GM12878 (cell line): Measurements from ENCODE around the gene RAD51B. TPM values are rescaled to one million over a fixed set of nuclear protein-coding genes. Genes with fewer than 3 reads are reported as not detected.

Experiments used
- ATAC-seq: fragments of 200-7000 bp; cut with Tn5 transposase; 3 replicates; pipeline ENCODE4 v1.9.1; 2020; ENCODE audit warnings: mild to moderate bottlenecking, moderate library complexity
- BruUV-seq: library from RNA; stranded (reverse); fragments of 400-500 nt; replicated peaks from 2 replicates; lab custom pipeline; 2021; lab: Mats Ljungman, UMichigan
- CTCF ChIA-PET: fragments of 300-600 bp; sonication (Branson Sonifier 250); formaldehyde crosslinking; extraction: SDS; loops from one replicate; lab custom pipeline; 2021; ENCODE audit warnings: inconsistent platforms; lab: Yijun Ruan, JAX
- POLR2A ChIA-PET: fragments of 350-600 bp; formaldehyde crosslinking; extraction: SDS; loops from one replicate; lab custom pipeline; 2021; ENCODE audit warnings: inconsistent platforms; lab: Charles Lee
- RAD21 ChIA-PET: fragments of 300-600 bp; sonication (Branson Sonifier 250); formaldehyde crosslinking; loops from one replicate; lab custom pipeline; 2023; ENCODE audit warnings: antibody characterized with exemption; ENCODE audit not compliant: unreplicated experiment; lab: Charles Lee
- SMC1A ChIA-PET: fragments of 300-600 bp; sonication (Branson Sonifier 250); formaldehyde crosslinking; loops from one replicate; lab custom pipeline; 2023; ENCODE audit not compliant: unreplicated experiment, uncharacterized antibody; lab: Charles Lee
- DNase-seq: peaks from one replicate; pipeline ENCODE4 v3.0.0-alpha.2; 2011; ENCODE audit warnings: low read depth, low spot score
- FAIRE-seq: peaks from 3 replicates; lab custom pipeline; 2011; peaks lifted over from hg19 to GRCh38; lab: Jason Lieb, UNC
- H2AFZ ChIP-seq: 2 replicates; pipeline ENCODE4 v1.6.0; 2011; ENCODE audit warnings: low read depth, low read length, control low read depth; ENCODE audit not compliant: control insufficient read depth
- H3K27ac ChIP-seq: 2 replicates; pipeline ENCODE4 v1.5.1; 2011; ENCODE audit warnings: control low read depth; ENCODE audit not compliant: control insufficient read depth, insufficient read depth
- H3K27me3 ChIP-seq, 2 experiments: replicated peaks in 1 of 2; 2 replicates each; pipeline versions ENCODE4 v1.6.0 to v1.6.1; 2011; ENCODE audit warnings: low read length in 1 of 2; ENCODE audit not compliant: control insufficient read depth in 2 of 2, insufficient read depth in 2 of 2
- H3K36me3 ChIP-seq, 2 experiments: 2 replicates each; pipeline ENCODE4 v1.5.1; 2011; ENCODE audit warnings: low read length in 1 of 2; ENCODE audit not compliant: control insufficient read depth in 2 of 2, insufficient read depth in 2 of 2
- H3K4me1 ChIP-seq: 2 replicates; pipeline ENCODE4 v1.6.1; 2011; ENCODE audit warnings: mild to moderate bottlenecking, low read length, moderate library complexity, mixed read lengths; ENCODE audit not compliant: control insufficient read depth, insufficient read depth
- H3K4me2 ChIP-seq: 2 replicates; pipeline ENCODE4 v1.6.0; 2011; ENCODE audit warnings: control low read depth; ENCODE audit not compliant: control insufficient read depth, insufficient read depth
- H3K4me3 ChIP-seq: fragments of 200-600 bp; sonication (generic); 2 replicates; pipeline ENCODE4 v1.5.1; 2016
- H3K79me2 ChIP-seq: 2 replicates; pipeline ENCODE4 v1.6.0; 2011; ENCODE audit warnings: low read length; ENCODE audit not compliant: control insufficient read depth, insufficient read depth
- H3K9ac ChIP-seq: 2 replicates; pipeline ENCODE4 v1.8.0; 2011; ENCODE audit warnings: low read length, control low read depth, mixed read lengths; ENCODE audit not compliant: control insufficient read depth, insufficient read depth
- H3K9me3 ChIP-seq: replicated peaks from 3 replicates; pipeline ENCODE4 v1.5.1; 2011; ENCODE audit warnings: mild to moderate bottlenecking, low read length; ENCODE audit not compliant: control insufficient read depth, insufficient read depth
- H4K20me1 ChIP-seq: 2 replicates; pipeline ENCODE4 v1.6.0; 2011; ENCODE audit not compliant: control insufficient read depth, insufficient read depth
- ETV6 ChIP-seq, 2 experiments: fragments of 450-650 bp in 1 of 2; IDR thresholded peaks in 1 of 2; conservative IDR thresholded peaks in 1 of 2; 2 replicates each; pipeline ENCODE4 v1.6.1; 2014; ENCODE audit warnings: antibody characterized with exemption in 1 of 2, borderline replicate concordance in 1 of 2, low read depth in 1 of 2, mild to moderate bottlenecking in 1 of 2, moderate library complexity in 1 of 2
- SP1 ChIP-seq: IDR thresholded peaks from one replicate; pipeline ENCODE4 v1.6.1; 2011; ENCODE audit warnings: low read depth, low read length
- SREBF1 ChIP-seq: IDR thresholded peaks from 2 replicates; pipeline ENCODE4 v1.6.1; 2012; ENCODE audit warnings: mild to moderate bottlenecking, low read length
- SUPT20H ChIP-seq: IDR thresholded peaks from 2 replicates; pipeline ENCODE4 v1.6.1; 2011; ENCODE audit warnings: low read depth, mild to moderate bottlenecking, low read length, moderate library complexity, borderline replicate concordance; ENCODE audit not compliant: control insufficient read depth
- ZBTB4 ChIP-seq: fragments of 450-650 bp; formaldehyde crosslinking; IDR thresholded peaks from 2 replicates; pipeline ENCODE4 v1.4.0; 2022; ENCODE audit warnings: mild to moderate bottlenecking, moderate library complexity
- WGBS: methylation state at CpG from one replicate; pipeline ENCODE4 v1.1.6; 2016; ENCODE audit warnings: low lambda C conversion rate; ENCODE audit not compliant: insufficient replicate concordance, insufficient coverage; ENCODE audit errors: missing lambda C conversion rate; 5-methylcytosine and 5-hydroxymethylcytosine counted together
- in situ Hi-C: fragments of 300-500 bp; cut with MboI; formaldehyde crosslinking; loops from 9 replicates; pipeline ENCODE4 v1.14.3; 2018; ENCODE audit warnings: mixed read lengths
- intact Hi-C: fragments of 100-400 bp; cut with micrococcal nuclease; formaldehyde crosslinking; loops from one replicate; pipeline ENCODE4 v1.14.2; 2022; ENCODE audit not compliant: unreplicated experiment
- polyA plus RNA-seq, 11 experiments: library from polyadenylated mRNA; depleted of rRNA in 4 of 11; unstranded in 6 of 11; stranded (reverse) in 5 of 11; fragments of >200 nt; fragmentation: Nextera tagmentation in 4 of 11; fragmentation: Illumina TruSeq in 1 of 11; extraction: Ambion mirVana in 4 of 11; extraction: Trizol in 1 of 11; gene quantifications; 1 replicate in 1 of 11; 2 replicates in 10 of 11; pipeline versions ENCODE4 v1.2.1 to v1.2.3, GENCODE V29; 2011 to 2016; ENCODE audit warnings: inconsistent platforms in 2 of 11, missing spikeins in 2 of 11, low read depth in 1 of 11
- total RNA-seq, 4 experiments: library from RNA; depleted of rRNA in 3 of 4; stranded (reverse); fragments of >200 nt in 3 of 4; fragmentation: Illumina TruSeq in 1 of 4; extraction: Trizol in 1 of 4; gene quantifications; 2 replicates each; pipeline versions ENCODE4 v1.2.1 to v1.2.3, GENCODE V29; 2013 to 2021
- TF ChIP-seq, protein P1 (sequence below): fragments of 450-650 bp; IDR thresholded peaks from 2 replicates; pipeline ENCODE4 v1.6.1; 2017; ENCODE audit warnings: mild to moderate bottlenecking, moderate library complexity

Gene RAD51B
- total and polyA plus RNA-seq, 10 of the 15 experiments (the other 5 are each of a cell fraction or from before 2014, with no cell fraction given) = 9.8 to 26.8 (median 21.3) TPM

DNA sequence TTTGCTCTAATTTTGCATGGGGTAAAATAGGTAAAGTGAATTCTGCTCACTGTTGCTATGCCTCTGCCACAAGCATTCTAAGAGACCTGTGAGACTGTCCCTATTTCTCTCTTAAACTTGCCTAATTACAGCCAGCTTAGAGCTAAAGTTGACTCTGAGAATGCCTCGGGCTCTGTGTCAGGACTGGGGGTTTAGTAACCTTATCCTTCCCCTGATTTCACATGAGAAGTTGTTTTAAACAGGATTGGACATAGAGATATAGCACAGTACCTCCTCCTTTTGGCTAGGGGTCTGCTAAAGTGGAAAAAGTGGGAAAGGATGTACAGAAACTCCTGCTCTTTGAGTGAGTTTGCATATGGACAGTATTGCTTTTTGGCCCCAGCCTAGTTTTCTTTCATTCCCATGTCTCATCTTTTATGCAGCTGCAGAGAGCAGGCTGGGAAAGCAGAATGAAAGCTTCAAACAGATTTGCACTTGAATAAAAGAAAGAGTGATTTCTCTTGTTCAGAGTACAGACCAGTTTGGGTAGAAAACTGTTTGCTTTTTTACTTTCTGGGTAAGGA, 122.0 kb downstream of the RAD51B start:
- Histone ChIP-seq H3K4me3 (no peak overlapping the region), H3K36me3 (no peaks in the 10 kb centered on the region), H2AFZ (no peak overlapping the region), H3K27ac (no peak overlapping the region), H3K79me2 (no peaks in the 10 kb centered on the region), H3K4me1 (no peaks in the 10 kb centered on the region), H3K9me3 (no peaks in the 10 kb centered on the region), H3K27me3 (no peaks in the 10 kb centered on the region), H3K9ac (no peak overlapping the region), H3K4me2 (no peak overlapping the region), H4K20me1 (no peaks in the 10 kb centered on the region)
- ChIA-PET CTCF (interaction anchor here (0.6 to 7.4 kb wide), 21 partner anchors 8 to 1166 kb away, joined by 3 to 51 read pairs (median 3); no protein-coding TSS in a partner anchor), SMC1A (interaction anchor here (0.9 to 3.7 kb wide), 18 partner anchors 57 to 903 kb away, joined by 3 to 17 read pairs (median 3); no protein-coding TSS in a partner anchor), RAD21 (interaction anchor here (0.6 to 2.4 kb wide), 13 partner anchors 102 to 878 kb away, joined by 3 to 14 read pairs (median 4); no protein-coding TSS in a partner anchor), POLR2A (interaction anchor here (0.6 kb wide), 1 partner anchor 516 kb away, joined by 3 read pairs; no protein-coding TSS in a partner anchor)
- intact Hi-C loops = loop anchor here (10.0 kb wide), 2 partner anchors 463 to 533 kb away; no protein-coding TSS in a partner anchor
- BruUV-seq = no TSS peak
- FAIRE-seq = no peak
- no peak for DNase-seq
- no peak for ATAC-seq
- TF ChIP-seq SREBF1 (no peak), ETV6 (conservative IDR thresholded peaks at IDR 0.05 in 1 of 2, IDR thresholded peaks at IDR 0.05 in 1 of 2; ENCODE audit: borderline replicate concordance in 1 of 2, low read depth in 1 of 2) (no peak), SUPT20H (no peak), ZBTB4 (CRISPR knock-in tag) (no peak), SP1 (no peak)
- TF ChIP-seq, protein P1, sequence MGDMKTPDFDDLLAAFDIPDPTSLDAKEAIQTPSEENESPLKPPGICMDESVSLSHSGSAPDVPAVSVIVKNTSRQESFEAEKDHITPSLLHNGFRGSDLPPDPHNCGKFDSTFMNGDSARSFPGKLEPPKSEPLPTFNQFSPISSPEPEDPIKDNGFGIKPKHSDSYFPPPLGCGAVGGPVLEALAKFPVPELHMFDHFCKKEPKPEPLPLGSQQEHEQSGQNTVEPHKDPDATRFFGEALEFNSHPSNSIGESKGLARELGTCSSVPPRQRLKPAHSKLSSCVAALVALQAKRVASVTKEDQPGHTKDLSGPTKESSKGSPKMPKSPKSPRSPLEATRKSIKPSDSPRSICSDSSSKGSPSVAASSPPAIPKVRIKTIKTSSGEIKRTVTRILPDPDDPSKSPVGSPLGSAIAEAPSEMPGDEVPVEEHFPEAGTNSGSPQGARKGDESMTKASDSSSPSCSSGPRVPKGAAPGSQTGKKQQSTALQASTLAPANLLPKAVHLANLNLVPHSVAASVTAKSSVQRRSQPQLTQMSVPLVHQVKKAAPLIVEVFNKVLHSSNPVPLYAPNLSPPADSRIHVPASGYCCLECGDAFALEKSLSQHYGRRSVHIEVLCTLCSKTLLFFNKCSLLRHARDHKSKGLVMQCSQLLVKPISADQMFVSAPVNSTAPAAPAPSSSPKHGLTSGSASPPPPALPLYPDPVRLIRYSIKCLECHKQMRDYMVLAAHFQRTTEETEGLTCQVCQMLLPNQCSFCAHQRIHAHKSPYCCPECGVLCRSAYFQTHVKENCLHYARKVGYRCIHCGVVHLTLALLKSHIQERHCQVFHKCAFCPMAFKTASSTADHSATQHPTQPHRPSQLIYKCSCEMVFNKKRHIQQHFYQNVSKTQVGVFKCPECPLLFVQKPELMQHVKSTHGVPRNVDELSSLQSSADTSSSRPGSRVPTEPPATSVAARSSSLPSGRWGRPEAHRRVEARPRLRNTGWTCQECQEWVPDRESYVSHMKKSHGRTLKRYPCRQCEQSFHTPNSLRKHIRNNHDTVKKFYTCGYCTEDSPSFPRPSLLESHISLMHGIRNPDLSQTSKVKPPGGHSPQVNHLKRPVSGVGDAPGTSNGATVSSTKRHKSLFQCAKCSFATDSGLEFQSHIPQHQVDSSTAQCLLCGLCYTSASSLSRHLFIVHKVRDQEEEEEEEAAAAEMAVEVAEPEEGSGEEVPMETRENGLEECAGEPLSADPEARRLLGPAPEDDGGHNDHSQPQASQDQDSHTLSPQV = no peak
- 92% methylated on average over 1 of the region's 1 CpG for WGBS
- in situ Hi-C loops = loop anchor here (5.0 kb wide), 1 partner anchor 306 kb away; no protein-coding TSS in a partner anchor
